HepG2 (cell line): ENCODE measurements around the gene MPLKIP. TPM values are rescaled to one million over a fixed set of nuclear protein-coding genes. Genes with fewer than 3 reads are reported as not detected.

Experiments
- BCL6 ChIP-seq: IDR thresholded peaks from 2 replicates; pipeline ENCODE4 v1.6.1; 2016; ENCODE audit warnings: missing genetic modification reagents, missing compliant biosample characterization
- FOXA1 ChIP-seq, 2 experiments: fragments of 450-650 bp in 1 of 2; sonication (generic) in 1 of 2; formaldehyde crosslinking in 1 of 2; IDR thresholded peaks; 2 replicates each; pipeline versions ENCODE4 v1.4.0 to v1.6.1; 2016 to 2020; ENCODE audit warnings: missing genetic modification reagents in 1 of 2
- GLI4 ChIP-seq: sonication (generic); formaldehyde crosslinking; IDR thresholded peaks from 2 replicates; pipeline ENCODE4 v1.5.1; 2020; ENCODE audit warnings: missing genetic modification reagents, mild to moderate bottlenecking, moderate library complexity, borderline replicate concordance
- HDAC6 ChIP-seq: fragments of 200-600 bp; sonication (generic); IDR thresholded peaks from 2 replicates; pipeline ENCODE4 v1.7.0; 2017; ENCODE audit warnings: mild to moderate bottlenecking, antibody characterized with exemption, low read length, low read depth
- TOPORS ChIP-seq: sonication (generic); formaldehyde crosslinking; IDR thresholded peaks from 2 replicates; pipeline ENCODE4 v1.8.0; 2023; ENCODE audit warnings: mild to moderate bottlenecking, missing genetic modification reagents
- ZIK1 ChIP-seq: sonication (generic); formaldehyde crosslinking; IDR thresholded peaks from 2 replicates; pipeline ENCODE4 v1.5.0; 2020; ENCODE audit warnings: mild to moderate bottlenecking, low read depth, missing genetic modification reagents, borderline replicate concordance
- ZSCAN29 ChIP-seq: sonication (generic); formaldehyde crosslinking; conservative IDR thresholded peaks from 2 replicates; pipeline ENCODE4 v1.4.0; 2020; ENCODE audit warnings: mild to moderate bottlenecking, missing genetic modification reagents
- polyA plus RNA-seq, 8 experiments: library from polyadenylated mRNA; depleted of rRNA in 3 of 8; stranded (reverse) in 7 of 8; unstranded in 1 of 8; fragments of >200 nt; fragmentation: Illumina TruSeq in 4 of 8; extraction: Trizol in 4 of 8; gene quantifications; 2 replicates each; pipeline versions ENCODE4 v1.2.1 to v1.2.3, GENCODE V29; 2011 to 2016; ENCODE audit warnings: low read depth in 4 of 8, missing spikeins in 1 of 8, mixed read lengths in 1 of 8; ENCODE audit not compliant: insufficient read depth in 1 of 8
- total RNA-seq, 5 experiments: library from RNA; depleted of rRNA; stranded (reverse); fragments of >200 nt; fragmentation: Illumina TruSeq; extraction: Trizol; gene quantifications; 2 replicates each; pipeline ENCODE4 v1.2.3, GENCODE V29; 2016; ENCODE audit warnings: low read depth in 1 of 5
- TF ChIP-seq, protein P1 (sequence below): sonication (generic); formaldehyde crosslinking; IDR thresholded peaks from 2 replicates; pipeline ENCODE4 v1.4.0; 2020; ENCODE audit warnings: missing genetic modification reagents
- TF ChIP-seq, protein P2 (sequence below): sonication (generic); formaldehyde crosslinking; IDR thresholded peaks from 2 replicates; pipeline ENCODE4 v1.8.0; 2022; ENCODE audit warnings: missing genetic modification reagents, low read depth, mild to moderate bottlenecking, borderline replicate concordance
- TF ChIP-seq, protein P3 (sequence below): sonication (generic); formaldehyde crosslinking; conservative IDR thresholded peaks from 2 replicates; pipeline ENCODE4 v1.8.0; 2022; ENCODE audit warnings: mild to moderate bottlenecking, moderate library complexity, missing genetic modification reagents
- TF ChIP-seq, protein P4 (sequence below): sonication (generic); formaldehyde crosslinking; IDR thresholded peaks from 2 replicates; pipeline ENCODE4 v1.5.0; 2020; ENCODE audit warnings: mild to moderate bottlenecking, missing genetic modification reagents
- TF ChIP-seq, protein P5 (sequence below): sonication (generic); formaldehyde crosslinking; IDR thresholded peaks from 2 replicates; pipeline ENCODE4 v1.5.0; 2020; ENCODE audit warnings: missing genetic modification reagents
- TF ChIP-seq, protein P6 (sequence below): fragments of 450-650 bp; IDR thresholded peaks from 2 replicates; pipeline ENCODE4 v1.6.1; 2016
- TF ChIP-seq, protein P7 (sequence below): IDR thresholded peaks from 2 replicates; pipeline ENCODE4 v1.6.1; 2018; ENCODE audit warnings: missing genetic modification reagents

MPLKIP gene
- total and polyA plus RNA-seq, 2 of the 13 experiments (the other 11 are each of a cell fraction or from before 2014, with no cell fraction given) = 40.1 to 45.7 TPM

DNA sequence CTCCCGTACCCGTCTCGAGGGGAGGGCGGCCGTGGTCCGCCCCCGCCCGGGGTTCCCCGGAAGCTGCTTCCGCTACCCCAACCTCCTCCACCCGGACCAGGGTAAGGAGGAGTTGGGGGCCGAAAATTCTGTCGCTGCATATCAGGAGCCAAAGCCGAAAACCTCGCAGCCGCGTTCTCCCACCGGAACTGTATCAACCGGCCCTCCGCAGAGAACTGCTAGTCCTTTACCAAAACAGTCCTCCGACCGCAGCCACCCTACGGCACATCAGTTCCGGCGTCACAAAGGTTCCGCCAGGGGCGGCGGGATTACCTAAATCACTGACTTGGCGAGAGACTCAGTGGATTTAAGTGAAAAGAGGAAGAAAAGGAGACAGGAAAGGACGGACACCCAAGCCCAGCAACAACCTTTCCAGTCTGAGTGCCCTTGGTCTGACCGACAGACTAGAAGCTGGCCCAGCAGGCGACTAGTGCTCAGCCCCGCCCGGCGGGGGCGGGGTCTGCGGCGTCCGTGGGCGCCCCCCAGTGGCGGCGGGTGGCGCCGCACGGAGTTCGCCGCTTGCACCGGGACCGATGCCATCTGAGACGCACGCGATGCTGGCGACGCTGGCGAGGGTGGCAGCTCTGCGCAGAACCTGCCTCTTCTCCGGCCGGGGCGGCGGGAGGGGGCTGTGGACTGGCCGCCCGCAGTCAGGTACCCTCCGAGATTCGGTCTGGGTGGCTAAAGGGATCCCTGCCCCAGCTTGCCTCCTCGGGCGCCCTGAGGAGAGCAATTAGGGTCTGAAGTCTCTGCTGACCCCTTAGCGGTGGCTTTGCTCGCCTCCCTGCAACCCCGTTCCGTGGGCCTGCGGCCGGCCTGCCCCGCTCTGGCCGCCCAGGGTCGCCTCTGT lies at the start of gene MPLKIP, which contains the start of gene SUGCT (continued):
- TF ChIP-seq, protein P1, sequence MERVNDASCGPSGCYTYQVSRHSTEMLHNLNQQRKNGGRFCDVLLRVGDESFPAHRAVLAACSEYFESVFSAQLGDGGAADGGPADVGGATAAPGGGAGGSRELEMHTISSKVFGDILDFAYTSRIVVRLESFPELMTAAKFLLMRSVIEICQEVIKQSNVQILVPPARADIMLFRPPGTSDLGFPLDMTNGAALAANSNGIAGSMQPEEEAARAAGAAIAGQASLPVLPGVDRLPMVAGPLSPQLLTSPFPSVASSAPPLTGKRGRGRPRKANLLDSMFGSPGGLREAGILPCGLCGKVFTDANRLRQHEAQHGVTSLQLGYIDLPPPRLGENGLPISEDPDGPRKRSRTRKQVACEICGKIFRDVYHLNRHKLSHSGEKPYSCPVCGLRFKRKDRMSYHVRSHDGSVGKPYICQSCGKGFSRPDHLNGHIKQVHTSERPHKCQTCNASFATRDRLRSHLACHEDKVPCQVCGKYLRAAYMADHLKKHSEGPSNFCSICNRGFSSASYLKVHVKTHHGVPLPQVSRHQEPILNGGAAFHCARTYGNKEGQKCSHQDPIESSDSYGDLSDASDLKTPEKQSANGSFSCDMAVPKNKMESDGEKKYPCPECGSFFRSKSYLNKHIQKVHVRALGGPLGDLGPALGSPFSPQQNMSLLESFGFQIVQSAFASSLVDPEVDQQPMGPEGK (CRISPR knock-in tag) = peak; percentile 75
- TF ChIP-seq, protein P2, sequence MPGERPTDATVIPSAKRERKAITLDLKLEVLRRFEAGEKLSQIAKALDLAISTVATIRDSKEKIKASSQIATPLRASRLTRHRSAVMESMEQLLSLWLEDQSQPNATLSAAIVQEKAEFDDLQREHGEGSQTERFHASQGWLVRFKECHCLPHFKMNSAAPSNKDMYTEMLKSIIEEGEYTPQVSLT (CRISPR knock-in tag) = 0 out of 2 replicates have a peak, but pooled peaks have one; percentile 82
- TF ChIP-seq, protein P3, sequence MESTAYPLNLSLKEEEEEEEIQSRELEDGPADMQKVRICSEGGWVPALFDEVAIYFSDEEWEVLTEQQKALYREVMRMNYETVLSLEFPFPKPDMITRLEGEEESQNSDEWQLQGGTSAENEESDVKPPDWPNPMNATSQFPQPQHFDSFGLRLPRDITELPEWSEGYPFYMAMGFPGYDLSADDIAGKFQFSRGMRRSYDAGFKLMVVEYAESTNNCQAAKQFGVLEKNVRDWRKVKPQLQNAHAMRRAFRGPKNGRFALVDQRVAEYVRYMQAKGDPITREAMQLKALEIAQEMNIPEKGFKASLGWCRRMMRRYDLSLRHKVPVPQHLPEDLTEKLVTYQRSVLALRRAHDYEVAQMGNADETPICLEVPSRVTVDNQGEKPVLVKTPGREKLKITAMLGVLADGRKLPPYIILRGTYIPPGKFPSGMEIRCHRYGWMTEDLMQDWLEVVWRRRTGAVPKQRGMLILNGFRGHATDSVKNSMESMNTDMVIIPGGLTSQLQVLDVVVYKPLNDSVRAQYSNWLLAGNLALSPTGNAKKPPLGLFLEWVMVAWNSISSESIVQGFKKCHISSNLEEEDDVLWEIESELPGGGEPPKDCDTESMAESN (CRISPR knock-in tag) = no peak; the same call in 1 of the 2 replicates
- TF ChIP-seq ZIK1 (CRISPR knock-in tag) (no peak; the same call in 1 of the 2 replicates), FOXA1 (IDR thresholded peaks at IDR 0.05) (no peak), FOXA1 (CRISPR knock-in tag; IDR thresholded peaks at IDR 0.05) (no peak), HDAC6 (no peak), TOPORS (CRISPR knock-in tag) (no peak), GLI4 (CRISPR knock-in tag) (peak; percentile 49; the same call in 1 of the 2 replicates), ZSCAN29 (CRISPR knock-in tag) (no peak), BCL6 (CRISPR knock-in tag) (no peak)
- TF ChIP-seq, protein P4, sequence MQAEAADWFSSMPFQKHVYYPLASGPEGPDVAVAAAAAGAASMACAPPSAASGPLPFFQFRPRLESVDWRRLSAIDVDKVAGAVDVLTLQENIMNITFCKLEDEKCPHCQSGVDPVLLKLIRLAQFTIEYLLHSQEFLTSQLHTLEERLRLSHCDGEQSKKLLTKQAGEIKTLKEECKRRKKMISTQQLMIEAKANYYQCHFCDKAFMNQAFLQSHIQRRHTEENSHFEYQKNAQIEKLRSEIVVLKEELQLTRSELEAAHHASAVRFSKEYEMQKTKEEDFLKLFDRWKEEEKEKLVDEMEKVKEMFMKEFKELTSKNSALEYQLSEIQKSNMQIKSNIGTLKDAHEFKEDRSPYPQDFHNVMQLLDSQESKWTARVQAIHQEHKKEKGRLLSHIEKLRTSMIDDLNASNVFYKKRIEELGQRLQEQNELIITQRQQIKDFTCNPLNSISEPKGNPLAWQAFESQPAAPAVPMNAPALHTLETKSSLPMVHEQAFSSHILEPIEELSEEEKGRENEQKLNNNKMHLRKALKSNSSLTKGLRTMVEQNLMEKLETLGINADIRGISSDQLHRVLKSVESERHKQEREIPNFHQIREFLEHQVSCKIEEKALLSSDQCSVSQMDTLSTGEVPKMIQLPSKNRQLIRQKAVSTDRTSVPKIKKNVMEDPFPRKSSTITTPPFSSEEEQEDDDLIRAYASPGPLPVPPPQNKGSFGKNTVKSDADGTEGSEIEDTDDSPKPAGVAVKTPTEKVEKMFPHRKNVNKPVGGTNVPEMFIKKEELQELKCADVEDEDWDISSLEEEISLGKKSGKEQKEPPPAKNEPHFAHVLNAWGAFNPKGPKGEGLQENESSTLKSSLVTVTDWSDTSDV (CRISPR knock-in tag) = peak; percentile 98
- TF ChIP-seq, protein P5, sequence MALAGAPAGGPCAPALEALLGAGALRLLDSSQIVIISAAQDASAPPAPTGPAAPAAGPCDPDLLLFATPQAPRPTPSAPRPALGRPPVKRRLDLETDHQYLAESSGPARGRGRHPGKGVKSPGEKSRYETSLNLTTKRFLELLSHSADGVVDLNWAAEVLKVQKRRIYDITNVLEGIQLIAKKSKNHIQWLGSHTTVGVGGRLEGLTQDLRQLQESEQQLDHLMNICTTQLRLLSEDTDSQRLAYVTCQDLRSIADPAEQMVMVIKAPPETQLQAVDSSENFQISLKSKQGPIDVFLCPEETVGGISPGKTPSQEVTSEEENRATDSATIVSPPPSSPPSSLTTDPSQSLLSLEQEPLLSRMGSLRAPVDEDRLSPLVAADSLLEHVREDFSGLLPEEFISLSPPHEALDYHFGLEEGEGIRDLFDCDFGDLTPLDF = 0 out of 2 replicates have a peak, but pooled peaks have one; percentile 24
- TF ChIP-seq, protein P6, sequence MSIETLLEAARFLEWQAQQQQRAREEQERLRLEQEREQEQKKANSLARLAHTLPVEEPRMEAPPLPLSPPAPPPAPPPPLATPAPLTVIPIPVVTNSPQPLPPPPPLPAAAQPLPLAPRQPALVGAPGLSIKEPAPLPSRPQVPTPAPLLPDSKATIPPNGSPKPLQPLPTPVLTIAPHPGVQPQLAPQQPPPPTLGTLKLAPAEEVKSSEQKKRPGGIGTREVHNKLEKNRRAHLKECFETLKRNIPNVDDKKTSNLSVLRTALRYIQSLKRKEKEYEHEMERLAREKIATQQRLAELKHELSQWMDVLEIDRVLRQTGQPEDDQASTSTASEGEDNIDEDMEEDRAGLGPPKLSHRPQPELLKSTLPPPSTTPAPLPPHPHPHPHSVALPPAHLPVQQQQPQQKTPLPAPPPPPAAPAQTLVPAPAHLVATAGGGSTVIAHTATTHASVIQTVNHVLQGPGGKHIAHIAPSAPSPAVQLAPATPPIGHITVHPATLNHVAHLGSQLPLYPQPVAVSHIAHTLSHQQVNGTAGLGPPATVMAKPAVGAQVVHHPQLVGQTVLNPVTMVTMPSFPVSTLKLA = peak; percentile 6; the same call in 1 of the 2 replicates
- TF ChIP-seq, protein P7, sequence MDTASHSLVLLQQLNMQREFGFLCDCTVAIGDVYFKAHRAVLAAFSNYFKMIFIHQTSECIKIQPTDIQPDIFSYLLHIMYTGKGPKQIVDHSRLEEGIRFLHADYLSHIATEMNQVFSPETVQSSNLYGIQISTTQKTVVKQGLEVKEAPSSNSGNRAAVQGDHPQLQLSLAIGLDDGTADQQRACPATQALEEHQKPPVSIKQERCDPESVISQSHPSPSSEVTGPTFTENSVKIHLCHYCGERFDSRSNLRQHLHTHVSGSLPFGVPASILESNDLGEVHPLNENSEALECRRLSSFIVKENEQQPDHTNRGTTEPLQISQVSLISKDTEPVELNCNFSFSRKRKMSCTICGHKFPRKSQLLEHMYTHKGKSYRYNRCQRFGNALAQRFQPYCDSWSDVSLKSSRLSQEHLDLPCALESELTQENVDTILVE = peak; percentile 83
